PC-9 (cell line): Measurements from ENCODE around the gene RAB39B. TPM values are rescaled to one million over a fixed set of nuclear protein-coding genes. Genes with fewer than 3 reads are reported as not detected.

Experiments
- Bru-seq: library from RNA; stranded (reverse); fragments of 400-500 nt; gene quantifications from one replicate; lab custom pipeline; 2021; lab: Mats Ljungman, UMichigan
- BruChase-seq, 2 experiments: library from RNA; stranded (reverse); fragments of 400-500 nt; gene quantifications; one replicate each; lab custom pipeline; 2021; lab: Mats Ljungman, UMichigan
- BruUV-seq: library from RNA; stranded (reverse); fragments of 400-500 nt; replicated peaks from 2 replicates; lab custom pipeline; 2021; lab: Mats Ljungman, UMichigan
- CTCF ChIA-PET: fragments of 300-600 bp; sonication (Branson Sonifier 250); formaldehyde crosslinking; loops from one replicate; lab custom pipeline; 2022; ENCODE audit warnings: antibody characterized with exemption; lab: Charles Lee
- POLR2A ChIA-PET: fragments of 300-600 bp; sonication (Branson Sonifier 250); formaldehyde crosslinking; loops from one replicate; lab custom pipeline; 2022; ENCODE audit warnings: antibody characterized with exemption; ENCODE audit not compliant: unreplicated experiment; lab: Charles Lee
- DNase-seq, 2 experiments: peaks; one replicate each; pipeline versions ENCODE4 v3.0.0 to v3.0.0-alpha.2; 2015 to 2022; ENCODE audit warnings: mixed read lengths in 1 of 2
- H2AFZ ChIP-seq: fragments of 200-600 bp; sonication (generic); 2 replicates; pipeline ENCODE4 v1.8.1; 2017; ENCODE audit warnings: antibody characterized with exemption
- H3F3A ChIP-seq: fragments of 200-600 bp; sonication (generic); 2 replicates; pipeline ENCODE4 v1.8.1; 2017; ENCODE audit warnings: antibody characterized with exemption, mild to moderate bottlenecking, low read depth; ENCODE audit not compliant: insufficient read depth
- H3K27ac ChIP-seq: fragments of 200-600 bp; sonication (generic); 2 replicates; pipeline ENCODE4 v1.6.1; 2016; ENCODE audit warnings: mixed run types
- H3K27me3 ChIP-seq: fragments of 200-600 bp; sonication (generic); 2 replicates; pipeline ENCODE4 v1.6.1; 2016; ENCODE audit warnings: low read depth, mixed run types; ENCODE audit not compliant: insufficient read depth
- H3K36me3 ChIP-seq: fragments of 200-600 bp; sonication (generic); 2 replicates; pipeline ENCODE4 v1.6.1; 2016; ENCODE audit warnings: low read depth, mixed run types
- H3K4me1 ChIP-seq: fragments of 200-600 bp; sonication (generic); replicated peaks from 2 replicates; pipeline ENCODE4 v1.6.1; 2016; ENCODE audit warnings: mixed run types; ENCODE audit not compliant: insufficient read depth
- H3K4me2 ChIP-seq: fragments of 200-600 bp; sonication (generic); 2 replicates; pipeline ENCODE4 v1.6.1; 2017; ENCODE audit warnings: mixed run types
- H3K4me3 ChIP-seq: fragments of 200-600 bp; sonication (generic); 2 replicates; pipeline ENCODE4 v1.6.1; 2016; ENCODE audit warnings: mixed run types
- H3K79me2 ChIP-seq: fragments of 200-600 bp; sonication (generic); 2 replicates; pipeline ENCODE4 v1.6.1; 2017; ENCODE audit warnings: low read depth, mixed run types
- H3K9me2 ChIP-seq: fragments of 200-600 bp; sonication (generic); 2 replicates; pipeline ENCODE4 v1.8.1; 2017; ENCODE audit warnings: mild to moderate bottlenecking; ENCODE audit not compliant: insufficient read depth
- H3K9me3 ChIP-seq: fragments of 200-600 bp; sonication (generic); 2 replicates; pipeline ENCODE4 v1.8.1; 2016; ENCODE audit warnings: low read depth; ENCODE audit not compliant: insufficient read depth
- H4K20me1 ChIP-seq: fragments of 200-600 bp; sonication (generic); 2 replicates; pipeline ENCODE4 v1.8.1; 2017; ENCODE audit not compliant: insufficient read depth
- CTCF ChIP-seq: fragments of 200-600 bp; sonication (generic); conservative IDR thresholded peaks from 2 replicates; pipeline ENCODE4 v1.6.1; 2017; ENCODE audit warnings: mixed run types, antibody characterized with exemption, mild to moderate bottlenecking, moderate library complexity
- EZH2 ChIP-seq: fragments of 200-600 bp; sonication (generic); IDR thresholded peaks from 2 replicates; pipeline ENCODE4 v1.8.0; 2017; ENCODE audit warnings: antibody characterized with exemption, low read depth
- intact Hi-C: fragments of 100-400 bp; cut with micrococcal nuclease; formaldehyde crosslinking; loops from one replicate; pipeline ENCODE4 v1.10.0; 2022; ENCODE audit not compliant: unreplicated experiment
- long read RNA-seq: library from polyadenylated mRNA; stranded (forward); transcript quantifications from one replicate; pipeline ENCODE4 v2.0.0, GENCODE V29; 2022
- total RNA-seq: library from RNA; stranded (reverse); gene quantifications from 2 replicates; pipeline ENCODE4 v1.2.3, GENCODE V29; 2021

RAB39B gene
- total RNA-seq (not detected in 2 replicates), Bru-seq, nascent RNA (percentile 9 among the genes with signal in this experiment), BruChase-seq, experiment 1, labeled RNA remaining after a 2-hour chase (not detected), BruChase-seq, experiment 2, labeled RNA remaining after a 6-hour chase (percentile 14 among the genes with signal in this experiment)
- long read RNA-seq = 0 reads

GRCh38 chrX:155263854-155264628 lies at the start of gene RAB39B:
RAB39B (minus strand) TSS chrX:155264491; CDS start chrX:155264288, 203 bp downstream.
- Histone ChIP-seq H3K4me1 (no peaks in the 10 kb centered on the region), H4K20me1 (no peaks in the 10 kb centered on the region), H3K9me3 (no peaks in the 10 kb centered on the region), H3K27me3 (no peaks in the 10 kb centered on the region), H3K36me3 (no peaks in the 10 kb centered on the region), H3K4me3 (no peak within 1 kb of the TSS), H3K79me2 (no peaks in the 10 kb centered on the region), H3K4me2 (no peak within 1 kb of the TSS), H3K9me2 (no peaks in the 10 kb centered on the region), H3F3A (no peaks in the 10 kb centered on the region), H2AFZ (no peak within 1 kb of the TSS), H3K27ac (no peak within 1 kb of the TSS)
- CTCF ChIA-PET = no interaction called here
- TF ChIP-seq EZH2 = no peak
- no peak for TF ChIP-seq CTCF
- POLR2A ChIA-PET = no interaction called here
- BruUV-seq = no TSS peak
- intact Hi-C loops = no loop called here
- DNase-seq = peak in 1 of 2 experiments; percentile 9

- TF ChIP-seq EZH2 (no peak), CTCF (no peak)
- CTCF ChIA-PET = no interaction called here
- Histone ChIP-seq H2AFZ (no peak overlapping the region), H3K9me3 (no peaks in the 10 kb centered on the region), H3K27ac (no peak overlapping the region), H3K36me3 (no peaks in the 10 kb centered on the region), H3K4me3 (no peak overlapping the region), H3K79me2 (no peaks in the 10 kb centered on the region), H3K4me2 (no peak overlapping the region), H3K9me2 (no peaks in the 10 kb centered on the region), H3K4me1 (0 out of 2 replicates have a peak, but pooled peaks cover 6% of the 10 kb centered on the region), H3F3A (no peaks in the 10 kb centered on the region), H4K20me1 (no peaks in the 10 kb centered on the region), H3K27me3 (no peaks in the 10 kb centered on the region; the same call in 1 of the 2 replicates)
- intact Hi-C loops = no loop called here
- no TSS peak for BruUV-seq
- DNase-seq = peak; percentile 40 to 64
- POLR2A ChIA-PET = interaction anchor here (0.6 kb wide), 1 partner anchor 44 kb away, joined by 5 read pairs; no protein-coding TSS in a partner anchor
Observed at GRCh38 chrX:155313766-155314165, 49.5 kb upstream of the RAB39B start.

GRCh38 chrX:155293771-155294170 lies 29.5 kb upstream of the RAB39B start:
- no peak overlapping the region for H3K4me2 ChIP-seq
- no peaks in the 10 kb centered on the region for H3K9me2 ChIP-seq
- H3F3A ChIP-seq = no peaks in the 10 kb centered on the region
- H3K9me3 ChIP-seq = no peaks in the 10 kb centered on the region
- TF ChIP-seq EZH2 (no peak), CTCF (no peak)
- no peak overlapping the region for H2AFZ ChIP-seq
- H3K36me3 ChIP-seq = no peaks in the 10 kb centered on the region
- no peaks in the 10 kb centered on the region for H3K27me3 ChIP-seq
- POLR2A ChIA-PET = no interaction called here
- intact Hi-C loops = no loop called here
- no peak overlapping the region for H3K4me3 ChIP-seq
- CTCF ChIA-PET = no interaction called here
- no peak overlapping the region for H3K27ac ChIP-seq
- BruUV-seq = no TSS peak
- DNase-seq = no peak
- H4K20me1 ChIP-seq = no peaks in the 10 kb centered on the region; the same call in 1 of the 2 replicates
- no peaks in the 10 kb centered on the region for H3K79me2 ChIP-seq
- no peaks in the 10 kb centered on the region for H3K4me1 ChIP-seq
